ENCODE data around the gene CCDC141.

The CCDC141 gene

GRCh38 chr2:178962805-178963433, 87.0 kb downstream of the CCDC141 start:
- DNase-seq: no peak

GRCh38 chr2:178962152-178962551, 87.8 kb downstream of the CCDC141 start:
- DNase-seq: no peak

- DNase-seq: no peak
Measured at GRCh38 chr2:178954049-178954448, 95.9 kb downstream of the CCDC141 start.

GRCh38 chr2:178951266-178952006, 98.5 kb downstream of the CCDC141 start:
- DNase-seq: no peak

GRCh38 chr2:178949584-178949983, 100.4 kb downstream of the CCDC141 start:
- DNase-seq: no peak

GRCh38 chr2:178949151-178949550, 100.8 kb downstream of the CCDC141 start:
- DNase-seq: no peak

- DNase-seq: no peak
Measured at GRCh38 chr2:178947006-178947405, 102.9 kb downstream of the CCDC141 start.

GRCh38 chr2:178946494-178946893, 103.4 kb downstream of the CCDC141 start:
- DNase-seq: no peak

- no peak for DNase-seq
Measured at GRCh38 chr2:178943745-178944144, 106.2 kb downstream of the CCDC141 start.

- no peak for DNase-seq
Measured at GRCh38 chr2:178934571-178934970, 115.4 kb downstream of the CCDC141 start.

- DNase-seq: no peak
Measured at GRCh38 chr2:178933493-178933892, 116.4 kb downstream of the CCDC141 start.

- DNase-seq: no peak
Measured at GRCh38 chr2:178928077-178928476, 121.9 kb downstream of the CCDC141 start.

- no peak for DNase-seq
Measured at GRCh38 chr2:178927173-178927572, 122.8 kb downstream of the CCDC141 start.

GRCh38 chr2:178924817-178925216, 125.1 kb downstream of the CCDC141 start:
- no peak for DNase-seq

- DNase-seq: no peak
Measured at GRCh38 chr2:178923546-178923945, 126.4 kb downstream of the CCDC141 start.

- no peak for DNase-seq
Measured at GRCh38 chr2:178920916-178921513, 128.9 kb downstream of the CCDC141 start.

GRCh38 chr2:178917555-178917954, 132.4 kb downstream of the CCDC141 start:
- no peak for DNase-seq

GRCh38 chr2:178915423-178916173, 134.3 kb downstream of the CCDC141 start:
- DNase-seq: no peak

- peak; percentile 83 for DNase-seq
Measured at GRCh38 chr2:178914259-178914849, 135.6 kb downstream of the CCDC141 start.

- no peak for DNase-seq
Measured at GRCh38 chr2:178913049-178913441, 136.9 kb downstream of the CCDC141 start.

- DNase-seq: no peak
Measured at GRCh38 chr2:178912416-178913048, 137.4 kb downstream of the CCDC141 start.

GRCh38 chr2:178911039-178911438, 138.9 kb downstream of the CCDC141 start:
- no peak for DNase-seq

- DNase-seq: no peak
Measured at GRCh38 chr2:178910005-178910404, 139.9 kb downstream of the CCDC141 start.

All from activated CD4-positive, alpha-beta T cell treated with anti-CD3 and anti-CD28 coated beads for 48 hours (primary cell).